ENCODE data around the gene PIAS1. TPM values are rescaled to one million over a fixed set of nuclear protein-coding genes. Genes with fewer than 3 reads are reported as not detected.
A peak's percentile ranks its signal among the peaks of the same experiment; 100 is the strongest.

The PIAS1 gene
- total and polyA plus RNA-seq, 12 donors: 5.8 to 37.9 (median 30.3) TPM

DNA sequence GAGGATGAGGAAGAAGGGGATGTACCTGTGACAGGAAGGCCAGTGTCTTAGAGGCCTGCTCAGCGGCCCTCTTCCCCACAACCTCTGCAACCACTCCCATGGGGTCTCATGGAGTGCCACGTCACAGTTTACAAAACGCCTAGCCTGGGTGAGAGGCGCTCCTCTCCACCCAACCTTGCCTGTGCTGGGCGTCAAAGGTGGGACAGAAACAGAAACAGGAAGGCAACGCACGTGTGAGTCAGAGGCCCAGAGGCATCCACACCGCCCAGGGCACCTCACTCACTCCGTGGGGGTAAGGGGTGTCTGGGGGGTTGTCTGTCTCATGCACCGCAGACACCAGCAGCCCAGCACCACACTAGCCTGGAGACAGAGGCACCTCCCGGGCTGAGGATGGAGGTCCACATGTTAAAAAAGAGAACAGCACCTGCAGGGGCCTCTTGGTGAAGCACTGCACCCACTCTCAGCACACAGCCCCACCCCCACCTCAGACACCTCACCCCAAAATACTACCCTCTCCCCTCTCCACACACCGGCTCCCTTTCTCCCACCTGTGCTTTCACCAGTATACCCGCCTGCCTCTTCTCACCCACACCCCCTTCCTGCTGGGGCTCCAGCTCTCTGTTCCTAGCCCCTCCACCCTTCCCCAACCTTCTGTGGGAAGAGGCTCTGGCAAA, 155.8 kb downstream of the PIAS1 start:
- ATAC-seq: no peak
- no peak for TF ChIP-seq CTCF (IDR thresholded peaks at IDR 0.05)
- no peak overlapping the region for H3K4me3 ChIP-seq
- no peaks in the 10 kb centered on the region for H3K27me3 ChIP-seq
- DNase-seq: no peak
- 74 to 80% methylated on average over 13 of the region's 13 CpGs for WGBS, 2 donors
- H3K9me3 ChIP-seq: no peaks in the 10 kb centered on the region
- peaks cover 0 to 58% (median 25%) of the 10 kb centered on the region in 9 donors for H3K4me1 ChIP-seq
- H3K27ac ChIP-seq: no peak overlapping the region
- intact Hi-C loops (cut with DNase I): loop anchor here in 4 of 10 donors (5.0 to 10.0 kb wide), 2 partner anchors 345 to 348 kb away; no protein-coding TSS in a partner anchor
- H3K36me3 ChIP-seq: peaks cover 0 to 6% (median 0%) of the 10 kb centered on the region in 9 donors

- WGBS, 2 donors: 77% methylated on average over 9 of the region's 9 CpGs
- no peak for TF ChIP-seq CTCF (IDR thresholded peaks at IDR 0.05)
- H3K4me3 ChIP-seq: peak overlapping the region in 2 of 10 donors; percentile 16 to 21
- H3K36me3 ChIP-seq: peaks cover 0 to 6% (median 0%) of the 10 kb centered on the region in 9 donors
- DNase-seq: no peak
- no peak overlapping the region for H3K27ac ChIP-seq
- no peaks in the 10 kb centered on the region for H3K9me3 ChIP-seq
- H3K27me3 ChIP-seq: no peaks in the 10 kb centered on the region
- no peak for ATAC-seq
- intact Hi-C loops (cut with DNase I): loop anchor here in 3 of 10 donors (5.0 to 10.0 kb wide), 2 partner anchors 346 to 348 kb away; no protein-coding TSS in a partner anchor
- H3K4me1 ChIP-seq: peaks cover 0 to 58% (median 20%) of the 10 kb centered on the region in 9 donors
Observed at GRCh38 chr15:68210409-68210756, 156.3 kb downstream of the PIAS1 start.

GRCh38 chr15:68210821-68211655, 156.9 kb downstream of the PIAS1 start:
- Histone ChIP-seq H3K4me1 (peaks cover 0 to 55% (median 13%) of the 10 kb centered on the region in 9 donors), H3K4me3 (peak overlapping the region in 2 of 10 donors; percentile 16 to 21)

More at GRCh38 chr15:68210821-68211655, 156.9 kb downstream of the PIAS1 start:
- Histone ChIP-seq H3K9me3 (no peaks in the 10 kb centered on the region), H3K27ac (no peak overlapping the region), H3K27me3 (no peaks in the 10 kb centered on the region), H3K36me3 (peaks cover 0 to 6% (median 0%) of the 10 kb centered on the region in 9 donors)
- DNase-seq: peak; percentile 69 to 73
- WGBS, 2 donors: 43 to 44% methylated on average over 23 of the region's 23 CpGs
- intact Hi-C loops (cut with DNase I): loop anchor here in 3 of 10 donors (5.0 to 10.0 kb wide), 2 partner anchors 346 to 349 kb away; no protein-coding TSS in a partner anchor
- ATAC-seq: peak; percentile 47 to 68 (median 62)
- TF ChIP-seq CTCF (IDR thresholded peaks at IDR 0.05): peak; percentile 68 to 91 (median 87)

Data from heart right ventricle (tissue), 16 donors.